ENCODE data around the gene C11orf21. TPM values are rescaled to one million over a fixed set of nuclear protein-coding genes. Genes with fewer than 3 reads are reported as not detected.

The C11orf21 gene
- total and polyA plus RNA-seq, 9 of the 15 experiments (the other 6 are each of a cell fraction or from before 2014, with no cell fraction given), result 0.10 to 2.6 (median 2.0) TPM

- no peak for TF ChIP-seq VEZF1 (CRISPR knock-in tag; IDR thresholded peaks at IDR 0.05)
- no peak for TF ChIP-seq ZNF639 (CRISPR knock-in tag; conservative IDR thresholded peaks at IDR 0.05 in 1 of 2, IDR thresholded peaks at IDR 0.05 in 1 of 2)
- no peak for TF ChIP-seq SRSF1 (IDR thresholded peaks at IDR 0.05; ENCODE audit: low read depth, low read length)
- no peak for TF ChIP-seq TEAD2 (tag; IDR thresholded peaks at IDR 0.05)
- TF ChIP-seq ZNF133 (CRISPR knock-in tag; IDR thresholded peaks at IDR 0.05), result no peak
- no peak for TF ChIP-seq U2AF2 (optimal IDR thresholded peaks at IDR 0.05; ENCODE audit: low read depth, low read length)
- no peak for TF ChIP-seq TSC22D4 (tag; IDR thresholded peaks at IDR 0.05)
- TF ChIP-seq TCF15 (CRISPR knock-in tag; IDR thresholded peaks at IDR 0.05), result no peak
- no peak for TF ChIP-seq PTRF (tag; IDR thresholded peaks at IDR 0.05)
Measured at GRCh38 chr11:2259466-2259830, 42.3 kb downstream of the C11orf21 start (continued).

All from K562 (cell line).